PC-3 (cell line): ENCODE results near the gene SLF1. TPM values are rescaled to one million over a fixed set of nuclear protein-coding genes. Genes with fewer than 3 reads are reported as not detected.
A peak's percentile ranks its signal among the peaks of the same experiment; 100 is the strongest.

ENCODE experiments used
- ATAC-seq: fragments of 200-7000 bp; cut with Tn5 transposase; 2 replicates; pipeline ENCODE4 v1.9.1; 2020; ENCODE audit warnings: mild to moderate bottlenecking, moderate library complexity
- BruUV-seq: library from RNA; stranded (reverse); fragments of 400-500 nt; replicated peaks from 2 replicates; lab custom pipeline; 2021; lab: Mats Ljungman, UMichigan
- CTCF ChIA-PET: fragments of 300-600 bp; sonication (Branson Sonifier 250); formaldehyde crosslinking; loops from one replicate; lab custom pipeline; 2022; ENCODE audit warnings: antibody characterized with exemption; lab: Charles Lee
- POLR2A ChIA-PET: fragments of 300-600 bp; sonication (Branson Sonifier 250); formaldehyde crosslinking; loops from one replicate; lab custom pipeline; 2022; ENCODE audit warnings: antibody characterized with exemption; ENCODE audit not compliant: unreplicated experiment; lab: Charles Lee
- DNase-seq: peaks from one replicate; pipeline ENCODE4 v3.0.0-alpha.2; 2015
- H2AFZ ChIP-seq: fragments of 300-600 bp; sonication (generic); 2 replicates; pipeline ENCODE4 v1.6.0; 2016; ENCODE audit warnings: antibody characterized with exemption, low read length
- H3F3A ChIP-seq: fragments of 300-600 bp; sonication (generic); one replicate; pipeline ENCODE4 v1.6.0; 2017; ENCODE audit warnings: antibody characterized with exemption, low read length, control low read depth, mild to moderate bottlenecking; ENCODE audit not compliant: unreplicated experiment
- H3K27ac ChIP-seq: fragments of 300-600 bp; sonication (generic); 2 replicates; pipeline ENCODE4 v1.5.1; 2016; ENCODE audit warnings: mild to moderate bottlenecking, low read length
- H3K27me3 ChIP-seq: fragments of 300-600 bp; sonication (generic); 2 replicates; pipeline ENCODE4 v1.6.1; 2016; ENCODE audit warnings: low read length, mixed read lengths
- H3K36me3 ChIP-seq: fragments of 300-600 bp; sonication (generic); 2 replicates; pipeline ENCODE4 v1.6.1; 2016; ENCODE audit warnings: low read depth, mixed run types, low read length, mixed read lengths
- H3K4me1 ChIP-seq: fragments of 300-600 bp; sonication (generic); 2 replicates; pipeline ENCODE4 v1.5.1; 2016; ENCODE audit warnings: low read length; ENCODE audit not compliant: insufficient read depth
- H3K4me2 ChIP-seq: fragments of 300-600 bp; sonication (generic); 2 replicates; pipeline ENCODE4 v1.6.0; 2016; ENCODE audit warnings: low read length
- H3K4me3 ChIP-seq: fragments of 300-600 bp; sonication (generic); 2 replicates; pipeline ENCODE4 v1.5.1; 2016; ENCODE audit warnings: mild to moderate bottlenecking, low read length, mixed read lengths
- H3K79me2 ChIP-seq: fragments of 300-600 bp; sonication (generic); 2 replicates; pipeline ENCODE4 v1.6.1; 2017; ENCODE audit warnings: low read length, mixed read lengths
- H3K9ac ChIP-seq: fragments of 300-600 bp; sonication (generic); 2 replicates; pipeline ENCODE4 v1.6.0; 2016; ENCODE audit warnings: mild to moderate bottlenecking, low read length
- H3K9me2 ChIP-seq: fragments of 300-600 bp; sonication (generic); replicated peaks from 2 replicates; pipeline ENCODE4 v1.6.1; 2016; ENCODE audit warnings: mixed run types, low read length, mixed read lengths
- H3K9me3 ChIP-seq: fragments of 300-600 bp; sonication (generic); 2 replicates; pipeline ENCODE4 v1.6.1; 2016; ENCODE audit warnings: low read length, mixed read lengths
- H4K20me1 ChIP-seq: fragments of 300-600 bp; sonication (generic); 2 replicates; pipeline ENCODE4 v1.6.1; 2016; ENCODE audit warnings: low read length, mixed read lengths
- EZH2 ChIP-seq: fragments of 300-600 bp; sonication (generic); IDR thresholded peaks from one replicate; pipeline ENCODE4 v1.6.1; 2017; ENCODE audit warnings: antibody characterized with exemption, mild to moderate bottlenecking, low read length; ENCODE audit not compliant: unreplicated experiment
- EZH2phosphoT487 ChIP-seq: fragments of 300-600 bp; sonication (generic); IDR thresholded peaks from 2 replicates; pipeline ENCODE4 v1.6.1; 2018; ENCODE audit warnings: mild to moderate bottlenecking, antibody characterized with exemption, low read length, borderline replicate concordance
- intact Hi-C: fragments of 100-400 bp; cut with micrococcal nuclease; formaldehyde crosslinking; loops from 2 replicates; pipeline ENCODE4 v1.9.0; 2023
- total RNA-seq: library from RNA; depleted of rRNA; stranded (reverse); fragments of >200 nt; gene quantifications from 2 replicates; pipeline ENCODE4 v1.2.3, GENCODE V29; 2014
- TF ChIP-seq, protein P1 (sequence below): fragments of 300-600 bp; sonication (generic); conservative IDR thresholded peaks from 2 replicates; pipeline ENCODE4 v1.5.1; 2017; ENCODE audit warnings: antibody characterized with exemption, low read depth, mild to moderate bottlenecking, low read length

The SLF1 gene
- total RNA-seq, 1 experiment from 2014 or later, result 23.6 TPM

DNA sequence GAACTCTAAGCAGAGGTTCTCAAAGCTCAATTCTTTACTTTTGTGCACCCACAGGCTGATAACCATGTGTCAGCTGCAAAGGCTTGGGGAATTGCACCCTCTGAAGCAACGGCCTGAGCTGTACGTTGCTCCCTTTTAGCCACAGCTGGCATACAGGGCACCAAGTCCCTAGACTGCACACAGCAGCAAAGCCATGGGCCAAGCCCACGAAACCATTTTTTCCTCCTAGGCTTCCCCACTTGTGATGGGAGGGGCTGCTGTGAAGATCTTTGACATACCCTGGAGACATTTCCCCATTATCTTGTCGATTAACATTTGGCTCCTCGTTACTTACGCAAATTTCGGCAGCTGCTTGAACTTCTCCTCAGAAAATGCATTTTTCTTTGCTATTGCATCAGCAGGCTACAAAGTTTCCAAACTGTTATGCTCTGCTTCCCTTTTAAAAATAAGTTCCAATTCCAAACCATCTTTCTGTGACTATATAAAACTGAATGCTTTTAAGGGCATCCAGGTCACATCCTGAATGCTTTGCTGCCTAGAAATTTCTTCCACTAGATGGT lies 23.1 kb upstream of the SLF1 start:
- Histone ChIP-seq H3K9me2 (no peaks in the 10 kb centered on the region), H3K9me3 (no peaks in the 10 kb centered on the region), H4K20me1 (no peaks in the 10 kb centered on the region), H3K4me2 (no peak overlapping the region), H3K4me3 (no peak overlapping the region), H3K36me3 (no peaks in the 10 kb centered on the region), H3F3A (no peaks in the 10 kb centered on the region), H3K4me1 (no peaks in the 10 kb centered on the region), H3K27me3 (no peaks in the 10 kb centered on the region), H2AFZ (no peak overlapping the region), H3K27ac (no peak overlapping the region), H3K79me2 (no peaks in the 10 kb centered on the region), H3K9ac (no peak overlapping the region)
- POLR2A ChIA-PET, result no interaction called here
- TF ChIP-seq EZH2 (no peak), EZH2phosphoT487 (no peak)
- TF ChIP-seq, protein P1, sequence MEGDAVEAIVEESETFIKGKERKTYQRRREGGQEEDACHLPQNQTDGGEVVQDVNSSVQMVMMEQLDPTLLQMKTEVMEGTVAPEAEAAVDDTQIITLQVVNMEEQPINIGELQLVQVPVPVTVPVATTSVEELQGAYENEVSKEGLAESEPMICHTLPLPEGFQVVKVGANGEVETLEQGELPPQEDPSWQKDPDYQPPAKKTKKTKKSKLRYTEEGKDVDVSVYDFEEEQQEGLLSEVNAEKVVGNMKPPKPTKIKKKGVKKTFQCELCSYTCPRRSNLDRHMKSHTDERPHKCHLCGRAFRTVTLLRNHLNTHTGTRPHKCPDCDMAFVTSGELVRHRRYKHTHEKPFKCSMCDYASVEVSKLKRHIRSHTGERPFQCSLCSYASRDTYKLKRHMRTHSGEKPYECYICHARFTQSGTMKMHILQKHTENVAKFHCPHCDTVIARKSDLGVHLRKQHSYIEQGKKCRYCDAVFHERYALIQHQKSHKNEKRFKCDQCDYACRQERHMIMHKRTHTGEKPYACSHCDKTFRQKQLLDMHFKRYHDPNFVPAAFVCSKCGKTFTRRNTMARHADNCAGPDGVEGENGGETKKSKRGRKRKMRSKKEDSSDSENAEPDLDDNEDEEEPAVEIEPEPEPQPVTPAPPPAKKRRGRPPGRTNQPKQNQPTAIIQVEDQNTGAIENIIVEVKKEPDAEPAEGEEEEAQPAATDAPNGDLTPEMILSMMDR, result no peak
- ATAC-seq (no peak), DNase-seq (no peak)
- intact Hi-C loops, result no loop called here
- CTCF ChIA-PET, result no interaction called here
- no TSS peak for BruUV-seq

DNA sequence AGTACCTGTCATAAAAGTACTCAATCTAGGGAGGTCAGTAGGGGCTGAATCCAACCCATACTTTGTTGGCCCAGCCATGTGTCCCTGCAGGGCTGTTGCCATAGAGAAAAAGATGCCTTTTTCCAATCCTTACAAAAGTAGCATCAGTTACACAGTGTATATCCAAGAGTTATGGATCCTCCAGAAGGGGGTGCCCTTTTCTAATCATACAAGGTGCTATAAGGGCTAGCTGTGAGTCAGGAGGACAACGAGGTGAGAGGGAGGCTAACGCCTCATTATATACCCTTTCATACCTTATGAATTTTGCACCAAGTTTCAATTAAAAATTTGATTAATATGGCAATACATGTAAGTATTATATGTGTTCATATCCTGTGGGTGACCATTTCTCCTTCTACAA lies 4.9 kb upstream of the SLF1 start:
- Histone ChIP-seq H4K20me1 (no peaks in the 10 kb centered on the region), H3F3A (no peaks in the 10 kb centered on the region), H3K79me2 (peaks cover 6% of the 10 kb centered on the region; the same call in 1 of the 2 replicates), H3K27me3 (no peaks in the 10 kb centered on the region), H3K4me1 (peaks cover 4% of the 10 kb centered on the region; the same call in 1 of the 2 replicates), H3K9ac (no peak overlapping the region), H3K4me2 (no peak overlapping the region), H3K4me3 (no peak overlapping the region), H3K36me3 (no peaks in the 10 kb centered on the region), H3K9me3 (no peaks in the 10 kb centered on the region), H2AFZ (no peak overlapping the region), H3K9me2 (no peaks in the 10 kb centered on the region), H3K27ac (no peak overlapping the region)
- DNase-seq (peak; percentile 16), ATAC-seq (no peak)
- intact Hi-C loops, result no loop called here
- ChIA-PET CTCF (no interaction called here), POLR2A (no interaction called here)
- no TSS peak for BruUV-seq
- TF ChIP-seq, protein P1, result peak; percentile 47
- TF ChIP-seq EZH2 (no peak), EZH2phosphoT487 (no peak)

DNA sequence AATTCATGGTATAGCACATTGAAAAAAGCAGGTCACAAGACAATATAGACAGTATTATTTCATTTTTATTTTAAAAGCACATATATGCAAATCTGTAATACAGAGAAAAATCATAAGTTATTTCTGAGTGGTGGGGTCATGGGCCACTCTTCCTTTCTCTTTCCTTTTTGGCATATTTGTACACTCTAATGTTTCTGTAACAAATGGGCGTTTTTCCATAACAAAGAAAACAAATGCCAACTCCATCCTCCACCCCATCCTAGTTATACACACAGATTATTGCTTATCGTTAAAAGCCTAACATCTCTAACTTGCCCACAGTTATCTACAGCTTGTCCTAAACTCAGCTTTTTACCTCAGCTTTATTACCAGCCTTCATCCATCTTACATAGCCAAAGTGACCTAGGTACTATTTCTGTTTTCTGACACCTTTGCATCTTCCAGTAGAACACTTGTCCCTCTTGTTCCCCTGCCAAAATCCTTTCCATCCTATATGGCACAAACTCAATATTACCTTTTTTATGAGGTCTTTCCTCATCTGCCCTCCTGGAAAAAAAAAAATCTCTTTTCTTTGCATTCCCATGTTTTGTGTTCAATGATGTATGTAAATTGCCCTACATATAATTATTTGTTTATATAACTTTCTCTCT lies 4.2 kb upstream of the SLF1 start:
- CTCF ChIA-PET, result no interaction called here
- DNase-seq, result no peak
- Histone ChIP-seq H3K9me3 (no peaks in the 10 kb centered on the region), H4K20me1 (no peaks in the 10 kb centered on the region), H3K4me2 (no peak overlapping the region), H3K4me3 (no peak overlapping the region), H2AFZ (no peak overlapping the region), H3K9ac (no peak overlapping the region), H3K27ac (no peak overlapping the region), H3K79me2 (peaks cover 13% of the 10 kb centered on the region), H3K36me3 (no peaks in the 10 kb centered on the region), H3K27me3 (no peaks in the 10 kb centered on the region), H3K9me2 (no peaks in the 10 kb centered on the region), H3K4me1 (peaks cover 4% of the 10 kb centered on the region; the same call in 1 of the 2 replicates), H3F3A (no peaks in the 10 kb centered on the region)
- TF ChIP-seq EZH2phosphoT487 (no peak), EZH2 (no peak)
- TF ChIP-seq, protein P1, result no peak
- no peak for ATAC-seq
- no TSS peak for BruUV-seq
- POLR2A ChIA-PET, result no interaction called here
- intact Hi-C loops, result no loop called here
